MM.1S (cell line): ENCODE data around the gene ATE1.

Experiments
- DNase-seq: peaks from one replicate; pipeline ENCODE4 v3.0.0-alpha.2; 2015
- H2AFZ ChIP-seq: fragments of 300-600 bp; sonication (generic); 2 replicates; pipeline ENCODE4 v1.6.0; 2016; ENCODE audit warnings: antibody characterized with exemption, low read length
- H3F3A ChIP-seq: fragments of 300-600 bp; sonication (generic); 2 replicates; pipeline ENCODE4 v1.6.1; 2016; ENCODE audit warnings: mild to moderate bottlenecking, antibody characterized with exemption, low read length, moderate library complexity, mixed read lengths; ENCODE audit not compliant: insufficient read depth
- H3K27ac ChIP-seq: fragments of 300-600 bp; sonication (generic); 2 replicates; pipeline ENCODE4 v1.5.1; 2016; ENCODE audit warnings: mild to moderate bottlenecking, low read length
- H3K27me3 ChIP-seq: fragments of 300-600 bp; sonication (generic); replicated peaks from 2 replicates; pipeline ENCODE4 v1.6.0; 2016; ENCODE audit warnings: low read length; ENCODE audit not compliant: insufficient read depth
- H3K36me3 ChIP-seq: fragments of 300-600 bp; sonication (generic); replicated peaks from 2 replicates; pipeline ENCODE4 v1.6.1; 2016; ENCODE audit warnings: mild to moderate bottlenecking, low read length, mixed read lengths; ENCODE audit not compliant: insufficient read depth
- H3K4me1 ChIP-seq: fragments of 300-600 bp; sonication (generic); 2 replicates; pipeline ENCODE4 v1.6.1; 2016; ENCODE audit warnings: low read length, mixed read lengths
- H3K4me2 ChIP-seq: fragments of 300-600 bp; sonication (generic); 2 replicates; pipeline ENCODE4 v1.6.0; 2016; ENCODE audit warnings: low read depth, low read length
- H3K4me3 ChIP-seq: fragments of 300-600 bp; sonication (generic); 2 replicates; pipeline ENCODE4 v1.5.1; 2016; ENCODE audit warnings: low read length, mixed read lengths
- H3K79me2 ChIP-seq: fragments of 300-600 bp; sonication (generic); 2 replicates; pipeline ENCODE4 v1.6.1; 2016; ENCODE audit warnings: mixed run types, low read length, mixed read lengths
- H3K9ac ChIP-seq: fragments of 300-600 bp; sonication (generic); 2 replicates; pipeline ENCODE4 v1.6.1; 2016; ENCODE audit warnings: low read length, mixed read lengths
- H3K9me2 ChIP-seq: fragments of 300-600 bp; sonication (generic); replicated peaks from 2 replicates; pipeline ENCODE4 v1.6.1; 2016; ENCODE audit warnings: mild to moderate bottlenecking, low read length, mixed read lengths; ENCODE audit not compliant: insufficient read depth
- H3K9me3 ChIP-seq: fragments of 300-600 bp; sonication (generic); replicated peaks from 2 replicates; pipeline ENCODE4 v1.6.1; 2016; ENCODE audit warnings: mild to moderate bottlenecking, low read length, mixed read lengths; ENCODE audit not compliant: insufficient read depth
- H4K20me1 ChIP-seq: fragments of 300-600 bp; sonication (generic); 2 replicates; pipeline ENCODE4 v1.6.1; 2016; ENCODE audit warnings: mild to moderate bottlenecking, low read length, moderate library complexity, mixed read lengths; ENCODE audit not compliant: insufficient read depth
- CTCF ChIP-seq: fragments of 300-600 bp; sonication (generic); IDR thresholded peaks from 2 replicates; pipeline ENCODE4 v1.5.1; 2016; ENCODE audit warnings: antibody characterized with exemption, low read length, mixed read lengths
- EZH2 ChIP-seq: fragments of 300-600 bp; sonication (generic); optimal IDR thresholded peaks from 2 replicates; pipeline ENCODE3; 2017; ENCODE audit warnings: low read depth, mild to moderate bottlenecking, antibody characterized with exemption, low read length, mixed read lengths
- EZH2phosphoT487 ChIP-seq: fragments of 300-600 bp; sonication (generic); IDR thresholded peaks from 2 replicates; pipeline ENCODE4 v1.6.1; 2018; ENCODE audit warnings: antibody characterized with exemption, low read length

Gene ATE1

GRCh38 chr10:121771966-121772365, 155.9 kb downstream of the ATE1 start:
- Histone ChIP-seq H3K4me3 (no peak overlapping the region), H3K79me2 (no peaks in the 10 kb centered on the region), H4K20me1 (no peaks in the 10 kb centered on the region), H3K36me3 (no peaks in the 10 kb centered on the region), H3K9me3 (no peaks in the 10 kb centered on the region), H3K9me2 (no peaks in the 10 kb centered on the region), H3K4me2 (no peak overlapping the region), H3K4me1 (no peaks in the 10 kb centered on the region), H3K9ac (no peak overlapping the region), H3F3A (no peaks in the 10 kb centered on the region), H3K27me3 (no peaks in the 10 kb centered on the region), H2AFZ (no peak overlapping the region), H3K27ac (no peak overlapping the region)
- DNase-seq, result no peak
- TF ChIP-seq EZH2 (no peak), EZH2phosphoT487 (no peak), CTCF (no peak)

GRCh38 chr10:121766426-121766825, 161.4 kb downstream of the ATE1 start:
- Histone ChIP-seq H3K27ac (no peak overlapping the region), H3K4me2 (no peak overlapping the region), H3K4me3 (no peak overlapping the region), H3K9ac (no peak overlapping the region), H3K79me2 (no peaks in the 10 kb centered on the region), H3K36me3 (no peaks in the 10 kb centered on the region), H3K9me2 (no peaks in the 10 kb centered on the region), H3K9me3 (no peaks in the 10 kb centered on the region), H2AFZ (no peak overlapping the region), H4K20me1 (no peaks in the 10 kb centered on the region), H3F3A (no peaks in the 10 kb centered on the region), H3K27me3 (no peaks in the 10 kb centered on the region), H3K4me1 (no peaks in the 10 kb centered on the region)
- TF ChIP-seq EZH2, result no peak
- TF ChIP-seq CTCF, result no peak
- no peak for TF ChIP-seq EZH2phosphoT487
- no peak for DNase-seq

- no peak for DNase-seq
- H3K4me3 ChIP-seq, result no peak overlapping the region
- no peak for TF ChIP-seq CTCF
- TF ChIP-seq EZH2phosphoT487, result no peak
- no peak for TF ChIP-seq EZH2
- H3K36me3 ChIP-seq, result no peaks in the 10 kb centered on the region
- no peak overlapping the region for H3K9ac ChIP-seq
- no peak overlapping the region for H3K27ac ChIP-seq
- no peaks in the 10 kb centered on the region for H3K27me3 ChIP-seq
- H2AFZ ChIP-seq, result no peak overlapping the region
- no peaks in the 10 kb centered on the region for H3K4me1 ChIP-seq
- no peaks in the 10 kb centered on the region for H3F3A ChIP-seq
- H3K79me2 ChIP-seq, result no peaks in the 10 kb centered on the region
- no peaks in the 10 kb centered on the region for H3K9me3 ChIP-seq
- no peaks in the 10 kb centered on the region for H3K9me2 ChIP-seq
- no peak overlapping the region for H3K4me2 ChIP-seq
- H4K20me1 ChIP-seq, result no peaks in the 10 kb centered on the region
Observed at GRCh38 chr10:121765204-121765603, 162.6 kb downstream of the ATE1 start.
